Small intestine (tissue), 7 donors: Measurements from ENCODE around the gene PRSS3. TPM values are rescaled to one million over a fixed set of nuclear protein-coding genes. Genes with fewer than 3 reads are reported as not detected.

Source experiments
- DNase-seq, 2 donors: peaks; one replicate each; pipeline versions ENCODE4 v3.0.0 to v3.0.0-alpha.2; 2013
- FAIRE-seq: peaks from 2 replicates; lab custom pipeline; 2012; peaks lifted over from hg19 to GRCh38; lab: Jason Lieb, UNC
- H3K27ac ChIP-seq, 3 donors: one replicate each; pipeline ENCODE4 v1.5.1; 2013; ENCODE audit warnings: low read length in 2 of 3, mild to moderate bottlenecking in 2 of 3, control low read depth in 1 of 3, inconsistent platforms in 1 of 3, low read depth in 1 of 3, moderate library complexity in 1 of 3
- H3K27me3 ChIP-seq, 3 donors: one replicate each; pipeline ENCODE4 v1.6.1; 2013; ENCODE audit warnings: low read length in 3 of 3, inconsistent platforms in 1 of 3; ENCODE audit not compliant: control insufficient read depth in 3 of 3, insufficient read depth in 3 of 3
- H3K36me3 ChIP-seq, 3 donors: one replicate each; pipeline ENCODE4 v1.6.1; 2013; ENCODE audit warnings: low read length in 3 of 3, inconsistent platforms in 1 of 3, low read depth in 1 of 3, mild to moderate bottlenecking in 1 of 3, moderate library complexity in 1 of 3; ENCODE audit not compliant: control insufficient read depth in 3 of 3, insufficient read depth in 2 of 3
- H3K4me1 ChIP-seq, 3 donors: one replicate each; pipeline ENCODE4 v1.6.1; 2013; ENCODE audit warnings: low read length in 2 of 3, inconsistent platforms in 1 of 3, low read depth in 1 of 3, mild to moderate bottlenecking in 1 of 3, moderate library complexity in 1 of 3; ENCODE audit not compliant: control insufficient read depth in 3 of 3, insufficient read depth in 2 of 3
- H3K4me3 ChIP-seq, 3 donors: one replicate each; pipeline ENCODE4 v1.5.1; 2013; ENCODE audit warnings: low read length in 3 of 3, control low read depth in 1 of 3, inconsistent platforms in 1 of 3, low read depth in 1 of 3, mild to moderate bottlenecking in 1 of 3, moderate library complexity in 1 of 3
- H3K9me3 ChIP-seq, 2 donors: one replicate each; pipeline ENCODE4 v1.6.1; 2013; ENCODE audit warnings: low read depth in 1 of 2, low read length in 1 of 2; ENCODE audit not compliant: control insufficient read depth in 2 of 2, insufficient read depth in 1 of 2
- WGBS, 3 donors: extraction: QIAGEN DNeasy Blood & Tissue Kit; methylation state at CpG; one replicate each; pipeline ENCODE4 v1.1.7; 2013; 5-methylcytosine and 5-hydroxymethylcytosine counted together
- polyA plus RNA-seq, 4 donors: library from polyadenylated mRNA; stranded (reverse) in 3 of 4; unstranded in 1 of 4; fragments of 200-250 nt in 3 of 4; fragments of 120-200 nt in 1 of 4; gene quantifications; one replicate each; pipeline versions ENCODE4 v1.2.1 to v1.2.3, GENCODE V29; 2013
- donor health status: healthy with polysubstance abuse.
- donor health status: control.
- donor health status: control.
- donor health status: Bipolar disorder and iron deficiency.
- donor health status: healthy.

The PRSS3 gene
- polyA plus RNA-seq, 4 donors: 147 to 505 (median 339) TPM

DNA sequence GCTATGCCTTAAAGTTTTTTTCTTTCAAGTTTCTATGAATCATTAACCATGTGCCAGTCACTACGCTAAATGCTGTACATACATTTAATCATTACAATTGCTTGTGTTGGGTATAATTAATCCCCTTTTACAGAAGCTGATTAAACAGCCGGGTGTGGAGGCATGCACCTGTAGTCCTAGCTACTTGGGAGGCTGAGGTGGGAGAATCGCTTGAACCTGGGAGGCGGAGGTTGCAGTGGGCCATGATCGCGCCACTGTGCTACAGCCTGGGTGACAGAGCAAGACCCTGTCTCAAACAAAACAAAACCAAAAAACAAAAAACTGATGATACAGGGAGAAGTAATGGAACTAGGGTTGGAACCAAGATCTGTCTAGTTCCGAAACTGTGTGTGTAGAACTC is 20.4 kb downstream of the PRSS3 start:
- H3K9me3 ChIP-seq: no peaks in the 10 kb centered on the region
- H3K4me1 ChIP-seq: peaks cover 5 to 28% (median 14%) of the 10 kb centered on the region in 3 donors
- 70 to 85% (median 84%) methylated on average over 7 of the region's 7 CpGs for WGBS, 3 donors
- H3K27me3 ChIP-seq: no peaks in the 10 kb centered on the region
- no peak overlapping the region for H3K4me3 ChIP-seq
- H3K36me3 ChIP-seq: no peaks in the 10 kb centered on the region
- FAIRE-seq (no peak), DNase-seq (peak; percentile 35 to 38)
- H3K27ac ChIP-seq: peak overlapping the region; percentile 98 to 100 (median 99)

GRCh38 chr9:33816327-33817252 is 21.2 kb downstream of the PRSS3 start, which contains the start of gene UBE2R2:
UBE2R2 (plus strand) TSS chr9:33817160; CDS start chr9:33817758, 598 bp downstream.
- Histone ChIP-seq H3K36me3 (peaks cover 0 to 3% (median 0%) of the 10 kb centered on the region in 3 donors), H3K4me3 (peak within 1 kb of the TSS; percentile 82 to 98 (median 97)), H3K4me1 (peaks cover 5 to 28% (median 17%) of the 10 kb centered on the region in 3 donors), H3K27ac (peak within 1 kb of the TSS; percentile 98 to 100 (median 99)), H3K9me3 (no peaks in the 10 kb centered on the region), H3K27me3 (no peaks in the 10 kb centered on the region)
- peak; percentile 98 to 99 for DNase-seq
- WGBS, 3 donors: 1 to 2% (median 2%) methylated on average over 33 to 61 of the region's 66 CpGs
- FAIRE-seq: no peak

DNA sequence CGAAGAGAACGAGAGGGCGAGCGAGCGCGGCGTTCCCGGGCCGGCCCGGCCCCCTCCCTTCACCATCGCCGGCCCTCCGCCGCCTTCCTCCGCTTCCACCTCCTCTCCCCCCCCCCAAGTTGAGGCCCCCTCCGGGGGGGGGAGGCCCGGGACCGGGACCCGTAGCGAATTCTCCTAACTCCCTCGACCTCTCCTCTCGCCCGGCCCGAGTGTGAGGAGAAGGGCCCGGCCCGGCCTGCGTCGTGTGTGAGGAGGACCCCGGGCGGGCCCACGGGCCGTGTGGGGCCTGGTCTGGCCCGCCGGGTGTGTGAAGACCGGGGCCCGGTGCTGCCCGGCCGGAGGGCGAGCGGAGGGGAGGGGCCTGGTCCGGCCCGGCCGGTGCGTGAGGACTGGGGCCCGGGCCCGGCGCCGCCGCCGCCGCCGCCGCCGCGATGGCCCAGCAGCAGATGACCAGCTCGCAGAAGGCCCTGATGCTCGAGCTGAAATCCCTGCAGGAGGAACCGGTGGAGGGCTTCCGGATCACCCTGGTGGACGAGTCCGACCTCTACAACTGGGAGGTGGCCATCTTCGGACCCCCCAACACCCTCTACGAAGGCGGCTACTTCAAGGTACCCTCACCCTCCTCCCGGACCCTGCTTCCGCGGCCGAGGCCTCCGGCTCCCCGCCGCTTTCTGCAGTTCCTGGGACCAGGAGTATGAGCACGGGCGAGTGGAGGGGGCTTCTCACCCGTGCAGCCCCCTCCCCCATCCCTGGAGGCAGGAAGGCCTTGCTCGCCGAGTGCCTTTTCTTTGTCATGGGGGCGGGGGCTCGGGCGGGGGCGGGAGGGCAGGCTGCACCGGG is 22.2 kb downstream of the PRSS3 start:
- DNase-seq: peak; percentile 29 to 88
- Histone ChIP-seq H3K9me3 (no peaks in the 10 kb centered on the region), H3K27me3 (no peaks in the 10 kb centered on the region), H3K4me1 (peaks cover 5 to 28% (median 17%) of the 10 kb centered on the region in 3 donors), H3K27ac (peak overlapping the region; percentile 93 to 100 (median 98)), H3K4me3 (peak overlapping the region; percentile 82 to 98 (median 97)), H3K36me3 (peaks cover 0 to 6% (median 0%) of the 10 kb centered on the region in 3 donors)
- no peak for FAIRE-seq
- 0 to 1% (median 0%) methylated on average over 57 to 81 of the region's 81 CpGs for WGBS, 3 donors

GRCh38 chr9:33818167-33818846 is 22.9 kb downstream of the PRSS3 start:
- H3K27me3 ChIP-seq: no peaks in the 10 kb centered on the region
- FAIRE-seq (no peak), DNase-seq (peak; percentile 81 to 93)
- no peaks in the 10 kb centered on the region for H3K9me3 ChIP-seq
- peak overlapping the region; percentile 82 to 98 (median 97) for H3K4me3 ChIP-seq
- peaks cover 0 to 11% (median 0%) of the 10 kb centered on the region in 3 donors for H3K36me3 ChIP-seq
- peaks cover 5 to 28% (median 17%) of the 10 kb centered on the region in 3 donors for H3K4me1 ChIP-seq
- 0% methylated on average over 14 to 18 of the region's 18 CpGs for WGBS, 3 donors
- H3K27ac ChIP-seq: peak overlapping the region; percentile 93 to 100 (median 98)

DNA sequence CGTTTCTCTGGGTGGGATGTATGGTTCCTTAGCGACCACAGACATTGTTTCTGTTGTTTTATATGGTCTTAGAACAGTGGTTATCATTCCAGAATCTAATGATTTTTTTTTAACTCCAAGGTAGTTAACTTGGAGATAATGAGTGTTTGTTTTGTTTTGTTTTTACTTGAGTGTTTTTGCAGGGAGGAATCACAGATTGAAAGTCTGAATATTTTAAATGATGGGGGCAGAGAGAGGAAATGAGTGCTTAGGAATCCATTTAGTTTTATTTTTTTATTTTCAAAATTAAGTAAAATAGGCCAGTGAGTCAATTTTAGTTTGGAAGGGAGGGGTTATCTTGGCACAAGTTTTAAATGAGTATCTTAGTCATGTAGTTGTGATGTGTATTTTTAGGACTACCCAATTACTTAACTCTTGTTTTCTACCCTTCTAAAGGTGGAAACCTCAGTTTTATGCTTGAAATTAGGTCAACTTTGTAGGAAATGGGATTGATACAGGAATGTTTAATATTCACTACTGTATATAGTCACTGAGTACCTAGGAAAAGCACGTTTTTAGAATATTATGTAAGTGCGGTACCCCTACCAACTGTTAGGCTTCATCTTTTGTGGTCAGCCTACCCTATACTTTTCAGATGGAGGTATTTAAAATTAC is 23.6 kb downstream of the PRSS3 start:
- H3K4me3 ChIP-seq: peak overlapping the region; percentile 82 to 98 (median 97)
- no peak for FAIRE-seq

DNA sequence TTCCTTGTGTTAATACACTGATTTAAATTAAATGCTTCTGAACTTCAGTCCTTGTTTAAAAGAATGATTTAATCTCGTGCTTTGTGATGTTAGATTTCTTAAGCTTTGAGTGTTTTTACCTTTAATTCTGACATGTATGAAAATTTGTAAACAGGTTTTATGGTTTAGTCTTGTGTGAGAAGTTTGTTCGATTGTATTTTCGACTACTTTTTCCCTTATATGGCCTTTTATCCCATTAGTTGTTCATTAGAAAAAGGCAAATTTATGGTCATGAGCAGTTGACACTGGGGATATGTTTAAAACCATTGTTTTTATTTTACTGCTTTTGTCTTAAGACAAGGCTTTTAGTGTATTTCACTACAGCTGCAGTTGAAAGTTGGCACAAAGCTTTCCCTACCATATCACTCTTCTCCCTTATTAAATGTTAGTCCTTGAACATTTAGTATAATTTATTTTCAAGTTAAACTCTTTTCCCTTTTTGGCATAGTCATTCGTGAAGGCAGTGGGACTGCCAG is 24.9 kb downstream of the PRSS3 start:
- Histone ChIP-seq H3K36me3 (peaks cover 0 to 17% (median 0%) of the 10 kb centered on the region in 3 donors), H3K4me3 (no peak overlapping the region), H3K9me3 (no peaks in the 10 kb centered on the region), H3K27ac (no peak overlapping the region), H3K4me1 (peaks cover 0 to 13% (median 8%) of the 10 kb centered on the region in 3 donors), H3K27me3 (no peaks in the 10 kb centered on the region)
- WGBS, 3 donors: 14 to 29% (median 28%) methylated on average over 4 of the region's 4 CpGs
- FAIRE-seq (no peak), DNase-seq (no peak)

More for the DNA sequence above, 23.6 kb downstream of the PRSS3 start:
- no peaks in the 10 kb centered on the region for H3K27me3 ChIP-seq
- H3K9me3 ChIP-seq: no peaks in the 10 kb centered on the region
- H3K27ac ChIP-seq: peak overlapping the region; percentile 93 to 100 (median 98)
- peaks cover 5 to 26% (median 17%) of the 10 kb centered on the region in 3 donors for H3K4me1 ChIP-seq
- 8 to 12% (median 10%) methylated on average over 4 of the region's 4 CpGs for WGBS, 3 donors
- H3K36me3 ChIP-seq: peaks cover 0 to 12% (median 0%) of the 10 kb centered on the region in 3 donors
- no peak for DNase-seq

DNA sequence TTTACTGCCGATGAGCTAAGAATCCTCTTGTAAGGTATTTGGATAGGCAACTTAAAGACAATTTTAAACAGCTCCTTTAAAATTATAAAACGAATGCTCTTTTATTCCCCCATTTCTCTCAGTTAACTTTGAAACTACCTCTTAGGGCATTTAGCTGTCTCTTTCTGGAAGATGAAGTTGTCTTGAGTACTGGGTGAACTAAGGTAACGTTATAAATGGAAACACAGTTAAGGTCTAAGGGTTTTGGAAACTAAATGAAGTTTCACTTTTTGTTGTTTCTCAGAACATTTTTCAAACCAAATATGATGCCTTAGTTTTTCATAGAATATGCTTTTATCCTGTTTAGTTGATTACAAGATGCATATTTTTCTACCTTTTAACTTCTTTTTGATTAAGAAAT is 28.4 kb downstream of the PRSS3 start:
- no peaks in the 10 kb centered on the region for H3K9me3 ChIP-seq
- no peak for DNase-seq
- H3K36me3 ChIP-seq: peaks cover 0 to 43% (median 0%) of the 10 kb centered on the region in 3 donors
- FAIRE-seq: no peak
- no peaks in the 10 kb centered on the region for H3K27me3 ChIP-seq
- WGBS, 3 donors: 76 to 84% (median 77%) methylated on average over 3 of the region's 3 CpGs
- peaks cover 0 to 3% (median 3%) of the 10 kb centered on the region in 3 donors for H3K4me1 ChIP-seq
- no peak overlapping the region for H3K27ac ChIP-seq
- H3K4me3 ChIP-seq: no peak overlapping the region
